Hypothalamus (tissue), 51 donors: ENCODE results near the gene HIF1AN.

Experiments used
- DNase-seq, 51 donors: peaks; one replicate each; lab custom pipeline; 2025; lab: John Stamatoyannopoulos, UW

The HIF1AN gene

DNA sequence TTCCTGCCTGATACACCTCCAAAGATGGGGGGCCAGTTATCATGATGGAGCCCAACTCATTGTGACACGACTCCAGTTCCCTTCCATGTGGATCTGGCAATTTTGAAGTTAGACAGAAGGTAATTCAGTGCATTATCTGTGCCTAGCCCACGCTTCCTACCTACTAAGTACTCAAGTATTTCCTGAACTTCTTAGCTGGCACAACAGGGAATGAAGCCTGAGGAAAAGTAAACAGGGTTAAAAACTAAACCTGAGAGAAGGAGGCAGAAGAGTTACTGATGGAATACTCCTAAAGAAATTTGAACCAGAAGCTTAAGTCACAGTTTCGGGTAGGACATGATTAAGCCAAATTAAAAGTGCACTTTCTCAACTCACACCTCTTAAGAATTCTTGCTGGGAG, 14.9 kb upstream of the HIF1AN start:
- no peak for DNase-seq

DNA sequence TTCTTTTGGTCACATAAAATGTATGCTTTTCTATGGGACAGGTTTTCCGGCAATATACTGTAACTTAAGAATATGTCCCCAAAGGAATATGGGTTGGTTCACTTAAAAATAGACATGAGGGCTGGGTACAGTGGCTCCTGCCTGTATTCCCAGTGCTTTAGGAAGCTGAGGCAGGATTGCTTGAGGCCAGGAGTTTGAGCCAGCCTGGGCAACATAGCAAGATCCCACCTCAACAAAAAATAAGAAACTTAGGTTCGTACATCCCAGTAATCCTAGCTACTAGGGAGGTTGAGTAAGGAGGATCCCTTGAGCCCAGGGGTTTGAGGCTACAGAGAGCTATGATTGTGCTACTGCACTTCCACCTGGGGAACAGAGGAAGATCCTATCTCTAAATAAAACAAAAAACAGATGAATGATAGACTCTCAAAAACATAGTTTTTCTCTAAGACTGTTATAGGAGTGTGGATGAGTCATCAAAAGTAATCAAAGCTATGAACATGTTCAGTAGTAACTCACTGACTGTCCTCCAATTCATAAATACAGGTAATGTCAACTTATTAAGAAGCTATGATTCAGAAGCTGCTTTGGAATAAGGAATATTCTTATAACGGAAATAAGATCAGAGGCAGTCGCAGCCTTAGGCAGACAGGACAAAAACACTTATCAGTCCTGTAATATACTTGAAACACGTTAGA, 13.5 kb upstream of the HIF1AN start:
- no peak for DNase-seq

- no peak for DNase-seq
Measured at GRCh38 chr10:100522945-100523344, 12.8 kb upstream of the HIF1AN start.

DNA sequence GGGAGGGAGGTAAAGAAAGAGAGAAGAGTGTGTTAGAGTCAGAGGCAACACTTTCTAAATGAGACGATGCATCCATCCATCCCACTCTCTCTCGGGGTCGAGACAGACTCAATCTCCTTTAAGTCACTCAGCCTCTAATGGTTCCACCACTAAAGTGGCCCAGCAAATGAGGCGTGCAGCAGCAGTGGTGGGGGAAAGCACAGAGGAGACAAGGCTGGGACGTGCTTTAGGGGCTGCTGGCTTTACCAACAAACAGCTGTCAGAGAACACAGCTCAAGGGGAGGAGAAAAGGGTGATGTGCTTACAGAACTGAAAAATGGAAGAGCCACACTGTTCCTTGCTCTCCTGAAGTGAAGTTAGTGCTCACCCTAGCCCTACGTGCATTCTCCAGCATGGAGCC, 11.5 kb upstream of the HIF1AN start:
- DNase-seq: no peak

DNA sequence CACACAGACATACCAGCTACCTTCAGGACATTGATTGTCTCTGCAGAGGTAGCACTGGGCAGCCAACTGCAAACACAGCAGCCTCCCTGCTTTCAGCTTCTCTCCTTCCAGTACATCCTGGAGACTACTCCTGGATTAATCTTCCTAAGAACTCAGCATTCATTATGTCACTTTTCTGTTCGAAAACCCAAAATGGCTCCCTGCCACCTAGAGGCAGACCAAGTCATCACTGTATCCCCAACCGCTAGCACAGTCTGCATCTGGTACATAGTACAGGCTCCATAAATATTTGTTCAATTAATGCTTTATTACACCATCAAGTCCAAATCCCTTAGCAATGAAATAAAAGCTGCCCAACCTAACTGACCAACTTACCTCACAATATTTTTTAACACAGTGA, 11.1 kb upstream of the HIF1AN start:
- no peak for DNase-seq

- no peak for DNase-seq
Measured at GRCh38 chr10:100528123-100528886, 7.4 kb upstream of the HIF1AN start.

DNA sequence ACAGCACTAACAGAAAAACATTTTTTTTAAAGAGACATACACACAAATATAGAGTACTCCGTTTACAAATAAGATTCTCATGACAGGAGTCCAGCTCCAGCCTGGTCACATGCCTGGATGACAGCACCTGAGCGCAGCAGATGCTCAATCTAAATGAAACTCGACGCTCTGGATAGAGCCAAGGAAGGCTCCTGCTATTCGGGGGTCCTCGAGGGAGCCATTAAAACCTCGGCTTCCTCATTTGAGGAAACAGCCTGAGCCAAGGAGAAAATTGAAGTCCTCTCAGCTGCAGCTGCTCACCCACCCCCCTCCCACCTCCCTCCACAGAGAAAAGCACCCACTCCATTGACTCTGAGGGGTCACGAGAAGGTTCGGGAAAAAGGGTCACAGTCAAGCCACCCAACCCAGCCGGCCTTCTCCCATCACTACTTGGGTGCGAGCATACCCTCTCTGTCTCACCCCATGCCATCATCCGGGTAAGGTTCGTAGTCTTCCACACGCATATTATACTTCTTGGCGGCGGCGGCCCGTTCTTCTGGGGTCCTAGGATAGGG, 6.7 kb upstream of the HIF1AN start:
- peak in 6 of 51 donors; percentile 2 to 33 (median 26) for DNase-seq

DNA sequence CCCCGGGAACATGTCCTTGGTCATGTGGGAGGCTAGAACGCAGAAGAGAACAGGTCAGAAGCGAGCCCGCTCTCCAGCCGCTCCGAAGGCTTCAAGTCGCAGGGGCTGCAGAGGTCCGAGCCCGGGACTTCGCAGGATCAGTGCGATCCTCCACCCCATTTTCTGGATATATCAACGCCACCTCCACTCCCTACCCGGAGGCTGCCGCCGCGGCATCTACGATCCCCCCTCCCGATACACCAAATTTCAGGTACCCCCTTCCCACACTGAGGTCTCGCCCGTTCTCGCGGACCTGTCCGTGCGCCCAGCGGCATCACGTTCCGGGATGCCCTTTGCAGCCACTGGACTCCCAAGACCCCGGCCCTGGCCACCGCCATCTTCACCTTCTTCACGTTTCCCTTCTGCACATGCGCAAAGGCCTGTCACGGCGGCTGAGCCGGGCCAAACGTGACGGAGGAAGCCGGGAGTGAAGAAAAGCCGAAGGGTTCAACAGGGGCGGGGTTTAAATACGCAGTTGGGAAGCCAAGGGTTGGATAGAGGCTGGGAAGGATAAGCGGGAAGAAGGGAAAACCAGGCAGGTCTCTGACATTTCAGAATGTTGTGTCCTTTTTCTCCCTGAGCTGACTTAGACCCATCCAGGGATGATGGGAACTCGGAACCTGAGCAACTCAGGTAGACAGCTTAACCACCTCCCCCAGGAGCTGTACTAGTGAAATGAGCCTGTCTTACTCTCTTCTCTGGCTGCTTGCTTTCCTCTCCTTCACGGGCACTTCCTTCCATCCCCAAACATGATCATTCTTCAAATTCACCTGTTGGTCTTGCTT, 6.1 kb upstream of the HIF1AN start, which contains the start of gene NDUFB8:
NDUFB8 (minus strand) TSS at position 397 of the 824 bp plus-strand sequence; CDS start at position 377, 20 bp downstream.
- DNase-seq: peak; percentile 42 to 95 (median 82)

GRCh38 chr10:100531761-100532160, 4.0 kb upstream of the HIF1AN start:
- DNase-seq: no peak

DNA sequence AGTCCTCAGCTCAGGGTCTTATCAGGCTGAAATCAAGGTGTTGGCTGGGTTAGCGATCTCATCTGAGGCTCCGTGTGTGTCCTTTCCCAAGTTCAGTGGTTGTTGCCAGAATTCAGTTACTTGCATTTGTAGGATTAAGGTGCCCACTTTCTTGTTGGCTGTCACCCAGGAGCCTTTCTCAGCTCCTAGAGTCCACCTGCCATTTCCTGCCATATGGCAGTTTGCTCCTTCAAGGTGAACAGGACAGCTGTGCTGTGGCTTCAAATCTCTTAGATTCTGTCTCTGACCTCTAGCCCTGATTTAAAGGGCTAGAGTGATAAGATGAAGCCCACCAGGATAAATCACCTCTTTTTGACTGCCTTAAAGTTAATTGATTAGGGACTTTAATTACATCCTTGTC, 1.0 kb upstream of the HIF1AN start:
- DNase-seq: no peak

GRCh38 chr10:100535338-100535714, 417 bp upstream of the HIF1AN start:
- DNase-seq: no peak

DNA sequence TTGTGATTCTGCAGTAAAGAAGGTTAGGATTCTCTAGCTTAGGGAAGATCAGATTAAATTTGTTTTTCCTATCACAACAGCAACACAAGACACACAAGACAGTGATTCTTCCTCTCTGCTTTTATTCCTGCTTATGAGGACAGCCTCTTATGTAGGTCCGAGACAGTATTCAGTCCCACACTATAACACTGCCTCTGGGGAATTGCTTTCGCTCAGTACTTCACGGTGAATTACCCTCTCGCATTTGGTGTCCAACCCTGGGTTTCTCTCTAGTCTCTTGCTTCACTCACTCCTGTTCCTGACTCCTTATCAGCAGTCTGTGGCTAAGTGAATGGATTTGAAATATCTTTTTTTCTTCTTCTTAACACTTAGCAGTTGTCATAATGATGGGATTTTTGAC, 1.7 kb downstream of the HIF1AN start:
- DNase-seq: no peak

DNA sequence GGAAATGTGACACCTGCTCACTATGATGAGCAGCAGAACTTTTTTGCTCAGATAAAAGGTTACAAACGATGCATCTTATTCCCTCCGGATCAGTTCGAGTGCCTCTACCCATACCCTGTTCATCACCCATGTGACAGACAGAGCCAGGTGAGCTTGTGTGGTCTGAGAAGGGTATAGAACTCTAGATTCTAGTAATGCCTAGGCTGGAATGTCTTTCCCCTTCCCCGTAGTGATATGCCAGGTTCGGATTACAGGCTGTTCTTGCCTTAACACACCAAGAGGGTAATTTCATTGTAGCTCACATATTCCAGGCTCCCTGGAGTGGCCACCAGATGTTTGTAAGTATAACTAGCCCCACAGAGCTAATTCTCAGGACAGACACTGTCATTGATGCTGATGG, 9.2 kb downstream of the HIF1AN start:
- DNase-seq: no peak

DNA sequence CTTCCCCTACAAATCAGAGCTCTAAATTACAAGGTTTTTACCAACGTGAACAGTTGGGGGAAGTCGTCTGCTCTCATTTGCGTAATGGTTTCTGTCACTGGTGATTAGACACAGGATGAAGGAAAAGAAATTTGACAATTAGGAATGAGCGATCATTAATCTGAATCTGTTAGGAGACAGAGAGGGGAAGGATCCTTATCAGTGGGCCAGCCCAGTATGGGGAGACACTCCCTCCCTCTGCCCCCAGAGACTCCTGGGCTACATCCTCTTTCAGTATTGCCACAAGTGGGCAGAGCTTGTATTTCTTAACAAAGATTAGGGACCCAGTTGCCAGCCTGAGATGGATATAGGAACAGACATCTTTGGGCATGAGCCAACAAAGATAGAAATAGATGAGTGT, 15.5 kb downstream of the HIF1AN start:
- no peak for DNase-seq

DNA sequence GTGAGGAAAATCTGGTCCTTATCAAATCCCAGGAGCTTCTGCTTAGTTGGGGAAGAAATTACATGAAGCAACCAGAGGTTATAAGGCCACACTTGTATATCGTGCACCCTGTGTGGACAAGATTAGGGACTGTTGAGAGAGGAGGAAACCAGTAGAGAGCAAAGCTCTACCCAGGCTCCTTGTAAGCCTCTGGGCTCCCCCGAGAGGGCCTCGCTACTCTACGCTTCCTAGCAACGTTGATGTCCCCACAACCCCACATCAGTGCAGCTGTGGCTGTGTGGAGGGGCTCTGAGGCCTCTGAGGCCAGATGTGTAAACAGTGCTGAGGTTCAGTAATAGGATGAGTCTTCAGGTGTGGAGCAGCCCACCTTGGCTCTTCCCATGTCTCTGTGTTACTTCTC, 16.0 kb downstream of the HIF1AN start:
- DNase-seq: no peak

DNA sequence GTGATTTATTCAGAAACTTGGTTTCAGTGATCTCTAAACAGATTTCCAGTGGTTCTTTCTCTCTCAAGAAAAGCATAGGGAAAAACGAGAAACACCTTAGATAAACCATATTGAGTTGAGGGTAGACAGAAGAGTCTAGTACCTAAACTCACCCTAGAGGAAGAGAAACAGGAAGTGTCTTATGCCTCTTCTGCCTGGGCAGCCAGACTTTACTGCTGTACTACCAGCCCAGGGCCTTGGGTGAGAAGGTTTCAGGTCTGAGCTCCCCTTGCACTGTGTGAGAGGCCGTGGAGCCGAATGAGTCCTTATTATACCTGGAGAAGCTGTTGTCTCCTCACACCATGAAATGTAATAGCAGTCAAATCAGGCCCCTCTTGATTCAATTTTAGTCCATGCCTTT, 18.2 kb downstream of the HIF1AN start:
- no peak for DNase-seq

- DNase-seq: no peak
Measured at GRCh38 chr10:100554902-100555301, 19.2 kb downstream of the HIF1AN start.

GRCh38 chr10:100560248-100560647, 24.5 kb downstream of the HIF1AN start:
- no peak for DNase-seq

- DNase-seq: no peak
Measured at GRCh38 chr10:100561005-100561404, 25.3 kb downstream of the HIF1AN start.

DNA sequence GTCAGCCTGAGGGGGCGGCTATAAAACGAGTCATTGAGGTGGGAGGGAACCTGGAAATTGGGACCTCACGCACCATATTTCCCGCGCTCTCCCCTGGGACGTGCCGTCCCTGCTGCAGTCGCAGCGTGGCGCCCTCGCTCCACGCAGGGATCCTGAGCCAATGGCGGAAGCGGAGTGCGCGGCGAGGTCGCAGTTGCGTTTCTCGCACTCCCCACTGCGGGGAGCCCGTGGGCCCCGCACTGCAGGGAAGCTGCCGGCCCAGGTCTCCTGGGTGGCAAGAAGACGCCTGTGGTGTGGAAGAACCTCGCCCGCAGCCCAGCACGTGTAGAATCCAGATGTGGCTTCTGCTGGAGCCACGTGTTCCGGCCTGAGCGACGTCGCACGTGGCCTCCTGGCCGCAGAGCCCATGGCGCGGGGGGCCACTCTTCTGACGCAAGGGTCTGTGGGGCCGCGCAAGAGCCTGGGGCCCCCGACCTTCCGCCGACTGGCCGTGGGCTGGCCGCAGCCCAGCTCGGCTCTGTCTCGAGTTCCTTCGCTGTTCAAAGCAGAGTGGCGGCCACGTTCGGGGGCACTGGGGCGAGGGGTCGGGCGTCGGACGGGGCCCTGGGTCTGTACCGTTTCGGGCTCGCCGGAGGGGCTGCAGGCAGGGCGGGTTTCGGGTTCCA, 26.4 kb downstream of the HIF1AN start:
- peak in 47 of 51 donors; percentile 3 to 77 (median 32) for DNase-seq
